Fibroblast of lung (primary cell): ENCODE results near the gene MRPS33.
"Not testable (repeated sequence)": the region's sequence is repeated elsewhere in the genome, so short reads cannot be mapped to it uniquely, and the experiment has no call there.

ENCODE experiments used
- CTCF ChIP-seq, 2 donors: IDR thresholded peaks in 1 of 2; conservative IDR thresholded peaks in 1 of 2; 1 replicate in 1 of 2; 2 replicates in 1 of 2; pipeline ENCODE4 v1.5.1; 2011 to 2012; ENCODE audit warnings: low read length in 2 of 2, control low read depth in 1 of 2, inconsistent platforms in 1 of 2, low read depth in 1 of 2, mild to moderate bottlenecking in 1 of 2
- EZH2 ChIP-seq: IDR thresholded peaks from 2 replicates; pipeline ENCODE4 v1.5.1; 2012; ENCODE audit warnings: low read length, control low read depth, mild to moderate bottlenecking; ENCODE audit errors: missing control alignments

DNA sequence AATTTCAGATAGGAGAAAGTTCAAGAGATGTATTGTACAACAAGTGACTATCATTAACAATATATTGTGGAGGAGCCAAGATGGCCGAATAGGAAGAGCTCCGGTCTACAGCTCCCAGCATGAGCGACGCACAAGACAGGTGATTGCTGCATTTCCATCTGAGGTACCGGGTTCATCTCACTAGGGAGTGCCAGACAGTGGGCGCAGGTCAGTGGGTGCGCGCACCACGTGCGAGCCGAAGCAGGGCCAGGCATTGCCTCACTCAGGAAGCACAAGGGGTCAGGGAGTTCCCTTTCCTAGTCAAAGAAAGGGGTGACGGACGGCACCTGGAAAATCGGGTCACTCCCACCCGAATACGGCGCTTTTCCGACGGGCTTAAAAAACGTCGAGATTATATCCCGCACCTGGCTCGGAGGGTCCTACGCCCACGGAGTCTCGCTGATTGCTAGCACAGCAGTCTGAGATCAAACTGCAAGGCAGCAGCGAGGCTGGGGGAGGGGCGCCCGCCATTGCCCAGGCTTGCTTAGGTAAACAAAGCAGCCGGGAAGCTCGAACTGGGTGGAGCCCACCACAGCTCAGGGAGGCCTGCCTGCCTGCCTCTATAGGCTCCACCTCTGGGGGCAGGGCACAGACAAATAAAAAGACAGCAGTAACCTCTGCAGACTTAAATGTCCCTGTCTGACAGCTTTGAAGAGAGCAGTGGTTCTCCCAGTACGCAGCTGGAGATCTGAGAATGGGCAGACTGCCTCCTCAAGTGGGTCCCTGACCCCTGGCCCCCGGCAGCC is 18.0 kb upstream of the MRPS33 start:
- not testable (repeated sequence) for TF ChIP-seq CTCF (conservative IDR thresholded peaks at IDR 0.05 in 1 of 2, IDR thresholded peaks at IDR 0.05 in 1 of 2; ENCODE audit: low read depth in 1 of 2, low read length in 2 of 2); EZH2
